K562 (cell line): ENCODE data around the gene ZDHHC22. TPM values are rescaled to one million over a fixed set of nuclear protein-coding genes. Genes with fewer than 3 reads are reported as not detected.

Source experiments
- ATAC-seq: fragments of 200-7000 bp; cut with Tn5 transposase; 3 replicates; pipeline ENCODE4 v1.9.1; 2020; ENCODE audit warnings: moderate library complexity
- BruUV-seq: library from RNA; stranded (reverse); fragments of 400-500 nt; replicated peaks from 2 replicates; lab custom pipeline; 2021; lab: Mats Ljungman, UMichigan
- CTCF ChIA-PET: fragments of 300-600 bp; formaldehyde crosslinking; extraction: SDS; loops from one replicate; lab custom pipeline; 2021; ENCODE audit warnings: low intra/inter-chr PET ratio; lab: Yijun Ruan, JAX
- POLR2A ChIA-PET: fragments of 300-600, 350-650 bp; sonication (Branson Sonifier 250); formaldehyde crosslinking; extraction: SDS; loops from one replicate; lab custom pipeline; 2021; ENCODE audit warnings: antibody characterized with exemption, inconsistent platforms; lab: Yijun Ruan, JAX
- DNase-seq, 4 experiments: peaks; one replicate each; pipeline versions ENCODE4 v3.0.0 to v3.0.0-alpha.2; 2011 to 2018; ENCODE audit warnings: low spot score in 3 of 4, mixed read lengths in 3 of 4; ENCODE audit errors: extremely low read depth in 1 of 4
- FAIRE-seq: peaks from 2 replicates; lab custom pipeline; 2011; peaks lifted over from hg19 to GRCh38; lab: Jason Lieb, UNC
- H2AFZ ChIP-seq: 2 replicates; pipeline ENCODE4 v1.6.0; 2011; ENCODE audit warnings: low read depth, low read length, control low read depth, inconsistent platforms
- H3K27ac ChIP-seq: fragments of 200-600 bp; 3 replicates; pipeline ENCODE4 v1.8.0; 2011; ENCODE audit warnings: low read depth, mild to moderate bottlenecking, control low read depth, inconsistent platforms, low read length, moderate library complexity, mixed read lengths; ENCODE audit errors: extremely low read depth
- H3K27me3 ChIP-seq, 2 experiments: fragments of 300-600 bp in 1 of 2; 2 replicates in 1 of 2; 3 replicates in 1 of 2; pipeline versions ENCODE4 v1.6.0 to v1.8.0; 2011; ENCODE audit warnings: inconsistent platforms in 2 of 2, low read length in 2 of 2, mild to moderate bottlenecking in 1 of 2, mixed read lengths in 1 of 2, moderate library complexity in 1 of 2; ENCODE audit not compliant: control insufficient read depth in 2 of 2, insufficient read depth in 2 of 2
- H3K36me3 ChIP-seq: fragments of 300-600 bp; 3 replicates; pipeline ENCODE4 v1.8.0; 2011; ENCODE audit warnings: mild to moderate bottlenecking, low read length, inconsistent platforms; ENCODE audit not compliant: control insufficient read depth, insufficient read depth
- H3K4me1 ChIP-seq, 2 experiments: fragments of 200-600 bp in 1 of 2; replicated peaks in 1 of 2; 2 replicates in 1 of 2; 3 replicates in 1 of 2; pipeline versions ENCODE4 v1.5.1 to v1.8.0; 2011; ENCODE audit warnings: inconsistent platforms in 2 of 2, low read length in 2 of 2, mild to moderate bottlenecking in 1 of 2, mixed read lengths in 1 of 2, moderate library complexity in 1 of 2; ENCODE audit not compliant: control insufficient read depth in 2 of 2, insufficient read depth in 2 of 2
- H3K4me2 ChIP-seq: 2 replicates; pipeline ENCODE4 v1.6.1; 2011; ENCODE audit warnings: low read length, control low read depth, inconsistent platforms, mixed read lengths; ENCODE audit not compliant: insufficient read depth
- H3K4me3 ChIP-seq: fragments of 200-600 bp; sonication (generic), shearing (Covaris generic); 2 replicates; pipeline ENCODE4 v1.5.1; 2016; ENCODE audit warnings: control low read depth, inconsistent platforms
- H3K79me2 ChIP-seq: fragments of 200-600 bp; 3 replicates; pipeline ENCODE4 v1.8.0; 2011; ENCODE audit warnings: low read length, inconsistent platforms; ENCODE audit not compliant: control insufficient read depth, insufficient read depth
- H3K9ac ChIP-seq, 2 experiments: 2 replicates each; pipeline versions ENCODE4 v1.6.0 to v1.6.1; 2011; ENCODE audit warnings: low read depth in 2 of 2, low read length in 2 of 2, control low read depth in 1 of 2, inconsistent platforms in 1 of 2, mild to moderate bottlenecking in 1 of 2, mixed read lengths in 1 of 2; ENCODE audit not compliant: insufficient read depth in 1 of 2
- H3K9me1 ChIP-seq: one replicate; pipeline ENCODE4 v1.6.0; 2011; ENCODE audit warnings: inconsistent platforms, mild to moderate bottlenecking, low read length, moderate library complexity; ENCODE audit not compliant: control insufficient read depth, insufficient read depth
- H3K9me3 ChIP-seq: replicated peaks from 2 replicates; pipeline ENCODE4 v1.5.1; 2011; ENCODE audit warnings: low read depth, low read length, inconsistent platforms; ENCODE audit not compliant: control insufficient read depth, insufficient read depth
- H4K20me1 ChIP-seq: replicated peaks from 2 replicates; pipeline ENCODE4 v1.6.1; 2011; ENCODE audit warnings: low read length, inconsistent platforms, mixed read lengths; ENCODE audit not compliant: control insufficient read depth, insufficient read depth
- HMG20B ChIP-seq: fragments of 250-450 bp; sonication (Bioruptor Pico); IDR thresholded peaks from 2 replicates; pipeline ENCODE4 v1.5.0; 2021; ENCODE audit warnings: mild to moderate bottlenecking
- NR2C1 ChIP-seq, 2 experiments: fragments of 450-650 bp; IDR thresholded peaks; 2 replicates each; pipeline ENCODE4 v1.6.1; 2017; ENCODE audit warnings: mild to moderate bottlenecking in 2 of 2, antibody characterized with exemption in 1 of 2, inconsistent platforms in 1 of 2, missing compliant biosample characterization in 1 of 2, missing genetic modification characterization in 1 of 2
- PHF20 ChIP-seq: fragments of 450-650 bp; IDR thresholded peaks from 2 replicates; pipeline ENCODE4 v1.6.1; 2018; ENCODE audit not compliant: partially characterized antibody
- SUPT5H ChIP-seq: fragments of 450-650 bp; IDR thresholded peaks from 2 replicates; pipeline ENCODE4 v1.6.1; 2016
- WGBS: fragments of 100-300 bp; shearing (Covaris generic); methylation state at CpG from one replicate; pipeline ENCODE4 v1.1.6; 2016; ENCODE audit warnings: low coverage, mixed read lengths; ENCODE audit not compliant: insufficient coverage; ENCODE audit errors: missing lambda C conversion rate; 5-methylcytosine and 5-hydroxymethylcytosine counted together
- in situ Hi-C: fragments of 300-500 bp; cut with MboI; formaldehyde crosslinking; loops from 4 replicates; pipeline ENCODE4 v1.15.0; 2018; ENCODE audit warnings: inconsistent platforms, mixed read lengths
- intact Hi-C: fragments of 100-400 bp; cut with micrococcal nuclease; formaldehyde crosslinking; loops from 2 replicates; pipeline ENCODE4 v1.14.2; 2022
- polyA plus RNA-seq, 8 experiments: library from polyadenylated mRNA; depleted of rRNA in 4 of 8; stranded (reverse) in 5 of 8; unstranded in 3 of 8; fragments of >200 nt; fragmentation: Nextera tagmentation in 2 of 8; fragmentation: Illumina TruSeq in 1 of 8; extraction: Ambion mirVana in 2 of 8; extraction: Trizol in 1 of 8; gene quantifications; 2 replicates each; pipeline versions ENCODE4 v1.2.1 to v1.2.3, GENCODE V29; 2011 to 2014; ENCODE audit warnings: inconsistent platforms in 1 of 8, missing spikeins in 1 of 8
- total RNA-seq, 7 experiments: library from RNA; depleted of rRNA in 6 of 7; stranded (reverse); fragments of >200 nt in 6 of 7; fragmentation: Illumina TruSeq in 2 of 7; extraction: Trizol in 2 of 7; gene quantifications; 2 replicates each; pipeline versions ENCODE4 v1.2.1 to v1.2.3, GENCODE V29; 2011 to 2021; ENCODE audit warnings: low replicate concordance in 1 of 7
- TF ChIP-seq, protein P1 (sequence below): fragments of 450-650 bp; IDR thresholded peaks from 2 replicates; pipeline ENCODE4 v1.6.1; 2016; ENCODE audit warnings: borderline replicate concordance
- TF ChIP-seq, protein P2 (sequence below): fragments of 450-650 bp; IDR thresholded peaks from 2 replicates; pipeline ENCODE4 v1.6.1; 2016; ENCODE audit warnings: antibody characterized with exemption

ZDHHC22 gene
- total and polyA plus RNA-seq, 9 of the 15 experiments (the other 6 are each of a cell fraction or from before 2014, with no cell fraction given) = not detected

- POLR2A ChIA-PET = no interaction called here
- CTCF ChIA-PET = no interaction called here
- H3K4me3 ChIP-seq = no peak overlapping the region
- ATAC-seq (no peak), FAIRE-seq (no peak), DNase-seq (no peak)
- BruUV-seq = no TSS peak
- TF ChIP-seq HMG20B (no peak), SUPT5H (no peak), NR2C1 (IDR thresholded peaks at IDR 0.05) (no peak), NR2C1 (tag; IDR thresholded peaks at IDR 0.05) (no peak), PHF20 (no peak)
- TF ChIP-seq, protein P1, sequence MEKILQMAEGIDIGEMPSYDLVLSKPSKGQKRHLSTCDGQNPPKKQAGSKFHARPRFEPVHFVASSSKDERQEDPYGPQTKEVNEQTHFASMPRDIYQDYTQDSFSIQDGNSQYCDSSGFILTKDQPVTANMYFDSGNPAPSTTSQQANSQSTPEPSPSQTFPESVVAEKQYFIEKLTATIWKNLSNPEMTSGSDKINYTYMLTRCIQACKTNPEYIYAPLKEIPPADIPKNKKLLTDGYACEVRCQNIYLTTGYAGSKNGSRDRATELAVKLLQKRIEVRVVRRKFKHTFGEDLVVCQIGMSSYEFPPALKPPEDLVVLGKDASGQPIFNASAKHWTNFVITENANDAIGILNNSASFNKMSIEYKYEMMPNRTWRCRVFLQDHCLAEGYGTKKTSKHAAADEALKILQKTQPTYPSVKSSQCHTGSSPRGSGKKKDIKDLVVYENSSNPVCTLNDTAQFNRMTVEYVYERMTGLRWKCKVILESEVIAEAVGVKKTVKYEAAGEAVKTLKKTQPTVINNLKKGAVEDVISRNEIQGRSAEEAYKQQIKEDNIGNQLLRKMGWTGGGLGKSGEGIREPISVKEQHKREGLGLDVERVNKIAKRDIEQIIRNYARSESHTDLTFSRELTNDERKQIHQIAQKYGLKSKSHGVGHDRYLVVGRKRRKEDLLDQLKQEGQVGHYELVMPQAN = no peak
- TF ChIP-seq, protein P2, sequence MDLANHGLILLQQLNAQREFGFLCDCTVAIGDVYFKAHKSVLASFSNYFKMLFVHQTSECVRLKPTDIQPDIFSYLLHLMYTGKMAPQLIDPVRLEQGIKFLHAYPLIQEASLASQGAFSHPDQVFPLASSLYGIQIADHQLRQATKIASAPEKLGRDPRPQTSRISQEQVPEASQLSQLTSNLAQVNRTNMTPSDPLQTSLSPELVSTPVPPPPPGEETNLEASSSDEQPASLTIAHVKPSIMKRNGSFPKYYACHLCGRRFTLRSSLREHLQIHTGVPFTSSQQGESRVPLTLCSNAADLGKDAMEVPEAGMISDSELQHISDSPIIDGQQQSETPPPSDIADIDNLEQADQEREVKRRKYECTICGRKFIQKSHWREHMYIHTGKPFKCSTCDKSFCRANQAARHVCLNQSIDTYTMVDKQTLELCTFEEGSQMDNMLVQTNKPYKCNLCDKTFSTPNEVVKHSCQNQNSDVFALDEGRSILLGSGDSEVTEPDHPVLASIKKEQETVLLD = no peak
- H4K20me1 ChIP-seq = no peaks in the 10 kb centered on the region
- H3K36me3 ChIP-seq = no peaks in the 10 kb centered on the region
- intact Hi-C loops (no loop called here), in situ Hi-C loops (no loop called here)
- H3K9ac ChIP-seq = no peak overlapping the region
- 0 out of 2 replicates have a peak, but pooled peaks cover 5% of the 10 kb centered on the region for H3K9me3 ChIP-seq
- 2% methylated on average over 5 of the region's 5 CpGs for WGBS
- no peaks in the 10 kb centered on the region for H3K79me2 ChIP-seq
- no peaks in the 10 kb centered on the region for H3K9me1 ChIP-seq
- no peak overlapping the region for H2AFZ ChIP-seq
- no peak overlapping the region for H3K27ac ChIP-seq
- H3K4me1 ChIP-seq = peaks cover 0 to under 1% of the 10 kb centered on the region in 2 experiments; a peak in 1 of 5 replicates
- H3K27me3 ChIP-seq = peaks cover 7 to 10% of the 10 kb centered on the region in 2 experiments; a peak in 2 of 5 replicates
- H3K4me2 ChIP-seq = no peak overlapping the region
Observed at GRCh38 chr14:77088219-77088618, 53.4 kb downstream of the ZDHHC22 start.
